K562 (cell line): ENCODE measurements around the gene EVL. TPM values are rescaled to one million over a fixed set of nuclear protein-coding genes. Genes with fewer than 3 reads are reported as not detected.

ENCODE experiments used
- ATAC-seq: fragments of 200-7000 bp; cut with Tn5 transposase; 3 replicates; pipeline ENCODE4 v1.9.1; 2020; ENCODE audit warnings: moderate library complexity
- BruUV-seq: library from RNA; stranded (reverse); fragments of 400-500 nt; replicated peaks from 2 replicates; lab custom pipeline; 2021; lab: Mats Ljungman, UMichigan
- CTCF ChIA-PET: fragments of 300-600 bp; formaldehyde crosslinking; extraction: SDS; loops from one replicate; lab custom pipeline; 2021; ENCODE audit warnings: low intra/inter-chr PET ratio; lab: Yijun Ruan, JAX
- POLR2A ChIA-PET: fragments of 300-600, 350-650 bp; sonication (Branson Sonifier 250); formaldehyde crosslinking; extraction: SDS; loops from one replicate; lab custom pipeline; 2021; ENCODE audit warnings: antibody characterized with exemption, inconsistent platforms; lab: Yijun Ruan, JAX
- DNase-seq, 4 experiments: peaks; one replicate each; pipeline versions ENCODE4 v3.0.0 to v3.0.0-alpha.2; 2011 to 2018; ENCODE audit warnings: low spot score in 3 of 4, mixed read lengths in 3 of 4; ENCODE audit errors: extremely low read depth in 1 of 4
- FAIRE-seq: peaks from 2 replicates; lab custom pipeline; 2011; peaks lifted over from hg19 to GRCh38; lab: Jason Lieb, UNC
- H2AFZ ChIP-seq: 2 replicates; pipeline ENCODE4 v1.6.0; 2011; ENCODE audit warnings: low read depth, low read length, control low read depth, inconsistent platforms
- H3K27ac ChIP-seq: fragments of 200-600 bp; 3 replicates; pipeline ENCODE4 v1.8.0; 2011; ENCODE audit warnings: low read depth, mild to moderate bottlenecking, control low read depth, inconsistent platforms, low read length, moderate library complexity, mixed read lengths; ENCODE audit errors: extremely low read depth
- H3K27me3 ChIP-seq, 2 experiments: fragments of 300-600 bp in 1 of 2; 2 replicates in 1 of 2; 3 replicates in 1 of 2; pipeline versions ENCODE4 v1.6.0 to v1.8.0; 2011; ENCODE audit warnings: inconsistent platforms in 2 of 2, low read length in 2 of 2, mild to moderate bottlenecking in 1 of 2, mixed read lengths in 1 of 2, moderate library complexity in 1 of 2; ENCODE audit not compliant: control insufficient read depth in 2 of 2, insufficient read depth in 2 of 2
- H3K36me3 ChIP-seq: fragments of 300-600 bp; 3 replicates; pipeline ENCODE4 v1.8.0; 2011; ENCODE audit warnings: mild to moderate bottlenecking, low read length, inconsistent platforms; ENCODE audit not compliant: control insufficient read depth, insufficient read depth
- H3K4me1 ChIP-seq, 2 experiments: fragments of 200-600 bp in 1 of 2; replicated peaks in 1 of 2; 2 replicates in 1 of 2; 3 replicates in 1 of 2; pipeline versions ENCODE4 v1.5.1 to v1.8.0; 2011; ENCODE audit warnings: inconsistent platforms in 2 of 2, low read length in 2 of 2, mild to moderate bottlenecking in 1 of 2, mixed read lengths in 1 of 2, moderate library complexity in 1 of 2; ENCODE audit not compliant: control insufficient read depth in 2 of 2, insufficient read depth in 2 of 2
- H3K4me2 ChIP-seq: 2 replicates; pipeline ENCODE4 v1.6.1; 2011; ENCODE audit warnings: low read length, control low read depth, inconsistent platforms, mixed read lengths; ENCODE audit not compliant: insufficient read depth
- H3K4me3 ChIP-seq: fragments of 200-600 bp; sonication (generic), shearing (Covaris generic); 2 replicates; pipeline ENCODE4 v1.5.1; 2016; ENCODE audit warnings: control low read depth, inconsistent platforms
- H3K79me2 ChIP-seq: fragments of 200-600 bp; 3 replicates; pipeline ENCODE4 v1.8.0; 2011; ENCODE audit warnings: low read length, inconsistent platforms; ENCODE audit not compliant: control insufficient read depth, insufficient read depth
- H3K9ac ChIP-seq, 2 experiments: 2 replicates each; pipeline versions ENCODE4 v1.6.0 to v1.6.1; 2011; ENCODE audit warnings: low read depth in 2 of 2, low read length in 2 of 2, control low read depth in 1 of 2, inconsistent platforms in 1 of 2, mild to moderate bottlenecking in 1 of 2, mixed read lengths in 1 of 2; ENCODE audit not compliant: insufficient read depth in 1 of 2
- H3K9me1 ChIP-seq: one replicate; pipeline ENCODE4 v1.6.0; 2011; ENCODE audit warnings: inconsistent platforms, mild to moderate bottlenecking, low read length, moderate library complexity; ENCODE audit not compliant: control insufficient read depth, insufficient read depth
- H3K9me3 ChIP-seq: replicated peaks from 2 replicates; pipeline ENCODE4 v1.5.1; 2011; ENCODE audit warnings: low read depth, low read length, inconsistent platforms; ENCODE audit not compliant: control insufficient read depth, insufficient read depth
- H4K20me1 ChIP-seq: replicated peaks from 2 replicates; pipeline ENCODE4 v1.6.1; 2011; ENCODE audit warnings: low read length, inconsistent platforms, mixed read lengths; ENCODE audit not compliant: control insufficient read depth, insufficient read depth
- BCLAF1 ChIP-seq, 2 experiments: fragments of 450-650 bp in 1 of 2; IDR thresholded peaks; 2 replicates each; pipeline ENCODE4 v1.6.1; 2011 to 2017; ENCODE audit warnings: low read depth in 2 of 2, antibody characterized with exemption in 1 of 2, borderline replicate concordance in 1 of 2, low read length in 1 of 2, mild to moderate bottlenecking in 1 of 2, mixed read lengths in 1 of 2; ENCODE audit not compliant: control insufficient read depth in 1 of 2
- CBX3 ChIP-seq, 2 experiments: IDR thresholded peaks; 1 replicate in 1 of 2; 2 replicates in 1 of 2; pipeline ENCODE4 v1.6.1; 2012; ENCODE audit warnings: inconsistent platforms in 2 of 2, low read length in 2 of 2, borderline replicate concordance in 1 of 2, control low read depth in 1 of 2
- GATAD2A ChIP-seq: fragments of 450-650 bp; IDR thresholded peaks from 2 replicates; pipeline ENCODE4 v1.6.1; 2017
- GTF2F1 ChIP-seq: IDR thresholded peaks from 2 replicates; pipeline ENCODE4 v1.6.1; 2011; ENCODE audit warnings: low read depth, low read length, improper control_type of control experiment
- NFE2L1 ChIP-seq: fragments of 450-650 bp; IDR thresholded peaks from 2 replicates; pipeline ENCODE4 v1.6.1; 2016; ENCODE audit warnings: missing genetic modification characterization, low read depth, mild to moderate bottlenecking, missing compliant biosample characterization, moderate library complexity, borderline replicate concordance
- POU5F1 ChIP-seq: fragments of 150-350 bp; IDR thresholded peaks from 2 replicates; pipeline ENCODE4 v1.6.1; 2014; ENCODE audit warnings: borderline replicate concordance, low read length, low read depth, mild to moderate bottlenecking; ENCODE audit not compliant: partially characterized antibody
- SNRNP70 ChIP-seq: fragments of 200-400 bp; formaldehyde crosslinking; optimal IDR thresholded peaks from 2 replicates; pipeline ENCODE3; 2017; ENCODE audit warnings: low read depth, low read length
- ZFPM2 ChIP-seq: fragments of 250-450 bp; sonication (Bioruptor Pico); IDR thresholded peaks from 2 replicates; pipeline ENCODE4 v1.5.1; 2022; ENCODE audit warnings: mild to moderate bottlenecking
- ZMIZ1 ChIP-seq, 2 experiments: fragments of 150-350 bp in 1 of 2; IDR thresholded peaks; 2 replicates each; pipeline ENCODE4 v1.6.1; 2012 to 2016; ENCODE audit warnings: low read depth in 2 of 2, low read length in 2 of 2, mild to moderate bottlenecking in 1 of 2, moderate library complexity in 1 of 2
- ZNF23 ChIP-seq: fragments of 250-450 bp; sonication (Bioruptor Pico); IDR thresholded peaks from 2 replicates; pipeline ENCODE4 v1.4.0; 2020; ENCODE audit warnings: mild to moderate bottlenecking
- WGBS: fragments of 100-300 bp; shearing (Covaris generic); methylation state at CpG from one replicate; pipeline ENCODE4 v1.1.6; 2016; ENCODE audit warnings: low coverage, mixed read lengths; ENCODE audit not compliant: insufficient coverage; ENCODE audit errors: missing lambda C conversion rate; 5-methylcytosine and 5-hydroxymethylcytosine counted together
- in situ Hi-C: fragments of 300-500 bp; cut with MboI; formaldehyde crosslinking; loops from 4 replicates; pipeline ENCODE4 v1.15.0; 2018; ENCODE audit warnings: inconsistent platforms, mixed read lengths
- intact Hi-C: fragments of 100-400 bp; cut with micrococcal nuclease; formaldehyde crosslinking; loops from 2 replicates; pipeline ENCODE4 v1.14.2; 2022
- polyA plus RNA-seq, 8 experiments: library from polyadenylated mRNA; depleted of rRNA in 4 of 8; stranded (reverse) in 5 of 8; unstranded in 3 of 8; fragments of >200 nt; fragmentation: Nextera tagmentation in 2 of 8; fragmentation: Illumina TruSeq in 1 of 8; extraction: Ambion mirVana in 2 of 8; extraction: Trizol in 1 of 8; gene quantifications; 2 replicates each; pipeline versions ENCODE4 v1.2.1 to v1.2.3, GENCODE V29; 2011 to 2014; ENCODE audit warnings: inconsistent platforms in 1 of 8, missing spikeins in 1 of 8
- total RNA-seq, 7 experiments: library from RNA; depleted of rRNA in 6 of 7; stranded (reverse); fragments of >200 nt in 6 of 7; fragmentation: Illumina TruSeq in 2 of 7; extraction: Trizol in 2 of 7; gene quantifications; 2 replicates each; pipeline versions ENCODE4 v1.2.1 to v1.2.3, GENCODE V29; 2011 to 2021; ENCODE audit warnings: low replicate concordance in 1 of 7

EVL gene
- total and polyA plus RNA-seq, 9 of the 15 experiments (the other 6 are each of a cell fraction or from before 2014, with no cell fraction given): 2.9 to 43.4 (median 23.9) TPM

- H3K4me3 ChIP-seq: no peak overlapping the region
- TF ChIP-seq CBX3 (IDR thresholded peaks at IDR 0.05; ENCODE audit: borderline replicate concordance in 1 of 2, low read length in 2 of 2) (no peak), ZFPM2 (no peak), POU5F1 (no peak), GTF2F1 (no peak), SNRNP70 (no peak), NFE2L1 (tag) (no peak), GATAD2A (no peak), ZMIZ1 (IDR thresholded peaks at IDR 0.05; ENCODE audit: low read depth in 2 of 2, low read length in 2 of 2) (no peak), BCLAF1 (IDR thresholded peaks at IDR 0.05; ENCODE audit: borderline replicate concordance in 1 of 2, control insufficient read depth in 1 of 2, low read depth in 2 of 2, low read length in 1 of 2) (no peak), ZNF23 (no peak)
- H3K27ac ChIP-seq: no peak overlapping the region
- H4K20me1 ChIP-seq: no peaks in the 10 kb centered on the region
- H3K36me3 ChIP-seq: no peaks in the 10 kb centered on the region
- WGBS: 74% methylated on average over 4 of the region's 4 CpGs
- peaks cover 3 to 11% of the 10 kb centered on the region in 2 experiments; a peak in 3 of 5 replicates for H3K4me1 ChIP-seq
- DNase-seq (no peak), FAIRE-seq (no peak), ATAC-seq (no peak)
- H3K9me1 ChIP-seq: no peaks in the 10 kb centered on the region
- H2AFZ ChIP-seq: no peak overlapping the region
- ChIA-PET POLR2A (interaction anchor here (1.0 kb wide), 2 partner anchors 8 to 9 kb away, joined by 4 to 5 read pairs; no protein-coding TSS in a partner anchor), CTCF (no interaction called here)
- no peaks in the 10 kb centered on the region for H3K27me3 ChIP-seq
- no peaks in the 10 kb centered on the region for H3K9me3 ChIP-seq
- H3K9ac ChIP-seq: no peak overlapping the region
- no TSS peak for BruUV-seq
- H3K79me2 ChIP-seq: peaks cover 3% of the 10 kb centered on the region; the same call in 2 of the 3 replicates
- no peak overlapping the region for H3K4me2 ChIP-seq
- intact Hi-C loops (no loop called here), in situ Hi-C loops (no loop called here)
These were observed 17.6 kb upstream of the EVL start for GRCh38 chr14:100047600-100047999.
